ENCODE measurements around the gene RHOT1.
"Not testable (repeated sequence)": the region's sequence is repeated elsewhere in the genome, so short reads cannot be mapped to it uniquely, and the experiment has no call there.

RHOT1 gene

DNA sequence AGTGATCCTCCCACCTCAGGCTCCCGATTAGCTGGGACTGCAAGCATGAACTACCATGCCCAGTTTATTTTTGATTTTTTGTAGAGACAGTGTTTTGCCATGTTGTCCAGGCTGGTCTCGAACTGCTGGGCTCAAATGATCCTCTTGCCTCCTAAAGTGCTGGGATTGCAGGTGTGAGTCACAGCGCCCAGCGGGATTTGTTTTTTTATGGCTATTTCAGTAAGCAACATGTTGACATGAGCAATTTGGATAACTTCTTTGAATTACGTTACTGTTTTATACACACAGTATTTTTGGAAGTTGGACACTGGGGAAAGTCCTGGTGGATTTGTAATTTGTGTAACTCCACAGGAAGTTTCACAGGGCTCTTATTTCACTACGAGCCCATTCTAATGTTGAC lies 18.5 kb upstream of the RHOT1 start:
- no peak for DNase-seq

- no peak for DNase-seq
Measured at GRCh38 chr17:32124985-32125847, 17.1 kb upstream of the RHOT1 start.

GRCh38 chr17:32125848-32126153 lies 16.5 kb upstream of the RHOT1 start:
- no peak for DNase-seq

DNA sequence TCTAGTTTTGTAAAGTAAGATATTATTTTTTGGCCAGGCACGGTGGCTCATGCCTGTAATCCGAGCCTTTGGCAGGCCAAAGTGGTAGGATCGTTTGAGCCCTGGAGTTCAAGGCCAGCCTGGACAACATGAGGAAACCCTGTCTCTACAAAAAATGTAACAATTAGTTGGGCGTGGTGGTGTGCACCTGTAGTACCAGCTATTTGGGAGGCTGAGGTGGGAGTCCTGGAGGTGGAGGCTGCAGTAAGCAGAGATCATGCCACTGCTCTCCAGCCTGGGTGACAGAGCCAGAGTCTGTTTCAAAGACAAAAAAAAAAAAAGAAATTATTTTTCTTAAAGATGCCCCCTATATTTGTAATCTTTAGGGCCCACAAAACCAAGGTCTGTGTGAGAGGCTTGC lies 16.0 kb upstream of the RHOT1 start:
- DNase-seq, result no peak

DNA sequence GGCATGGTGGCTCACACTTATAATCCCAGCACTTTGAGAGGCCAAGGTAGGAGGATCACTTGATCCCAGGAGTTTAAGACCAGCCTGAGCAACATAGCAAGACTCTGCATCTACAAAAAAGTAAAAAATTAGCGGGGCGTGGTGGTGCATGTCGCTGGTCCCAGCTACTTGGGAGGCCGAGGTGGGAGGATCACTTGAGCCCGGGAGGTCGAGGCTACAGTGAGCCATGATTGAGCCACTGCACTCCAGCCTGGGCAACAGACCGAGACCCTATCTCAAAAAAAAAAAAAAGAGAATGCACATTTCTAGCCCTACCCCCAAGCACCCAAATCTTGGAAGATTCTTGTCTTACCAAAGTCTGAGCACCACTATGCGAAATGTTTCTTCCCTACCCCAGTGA lies 15.6 kb upstream of the RHOT1 start:
- no peak for DNase-seq

DNA sequence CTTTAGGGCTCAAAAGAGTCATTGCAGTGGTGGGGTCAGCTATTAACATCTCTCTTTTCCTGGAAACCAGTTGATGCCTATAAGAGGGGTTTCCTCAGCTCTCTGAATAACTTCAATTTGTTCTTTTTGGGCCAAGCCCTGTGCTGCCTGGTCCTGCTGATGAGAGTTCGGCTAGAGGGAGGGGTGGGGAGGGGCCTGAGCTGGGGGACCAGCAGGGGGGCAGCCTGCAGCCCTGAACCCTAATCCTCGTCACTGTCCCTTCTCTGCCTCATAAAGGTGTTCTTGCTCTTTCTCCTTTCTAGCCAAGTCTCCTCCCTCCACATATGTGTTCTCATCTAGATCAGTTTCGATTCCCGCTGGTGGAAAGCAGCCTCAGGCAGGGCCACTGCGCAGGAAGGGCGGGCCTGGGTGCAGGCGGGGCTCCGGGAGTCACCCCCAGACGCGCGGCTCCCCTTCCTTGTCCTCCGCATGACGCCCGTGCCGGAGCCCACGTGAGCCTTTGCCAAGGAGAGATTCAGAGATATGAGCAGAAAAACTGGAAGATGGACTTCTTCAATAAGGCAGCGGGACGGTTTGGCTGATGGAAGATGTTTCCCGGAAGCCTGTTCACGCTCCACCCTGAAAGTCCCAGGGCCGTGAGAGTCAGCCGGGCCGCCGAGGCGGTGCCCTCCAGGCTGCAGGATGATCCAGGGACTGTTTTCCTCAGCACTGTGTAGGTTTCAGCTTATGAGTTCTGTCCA lies 15.0 kb upstream of the RHOT1 start:
- peak in 52 of 56 donors; percentile 17 to 82 (median 62) for DNase-seq

GRCh38 chr17:32128470-32128869 lies 13.8 kb upstream of the RHOT1 start:
- DNase-seq, result not testable (repeated sequence)

DNA sequence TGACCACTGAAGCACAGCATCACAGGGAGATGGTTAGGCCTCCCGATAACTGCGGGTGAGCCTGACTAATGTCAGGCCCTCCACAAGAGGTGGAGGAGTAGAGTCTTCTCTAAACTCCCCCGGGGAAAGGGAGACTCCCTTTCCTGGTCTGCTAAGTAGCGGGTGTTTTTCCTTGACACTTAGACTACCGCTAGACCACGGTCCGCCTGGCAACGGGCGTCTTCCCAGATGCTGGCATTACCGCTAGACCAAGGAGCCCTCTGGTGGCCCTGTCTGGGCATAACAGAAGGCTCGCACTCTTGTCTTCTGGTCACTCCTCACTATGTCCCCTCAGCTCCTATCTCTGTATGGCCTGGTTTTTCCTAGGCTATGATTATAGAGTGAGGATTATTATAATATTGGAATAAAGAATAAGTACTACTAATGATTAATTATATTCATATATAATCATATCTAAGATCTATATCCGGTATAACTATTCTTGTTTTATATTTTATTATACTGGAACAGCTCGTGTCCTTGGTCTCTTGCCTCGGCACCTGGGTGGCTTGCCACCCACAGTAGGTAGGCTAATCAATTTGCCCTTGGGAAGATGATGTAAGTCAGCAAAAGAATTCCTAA lies 6.7 kb upstream of the RHOT1 start:
- DNase-seq, result peak in 15 of 56 donors; percentile 11 to 62 (median 28)

DNA sequence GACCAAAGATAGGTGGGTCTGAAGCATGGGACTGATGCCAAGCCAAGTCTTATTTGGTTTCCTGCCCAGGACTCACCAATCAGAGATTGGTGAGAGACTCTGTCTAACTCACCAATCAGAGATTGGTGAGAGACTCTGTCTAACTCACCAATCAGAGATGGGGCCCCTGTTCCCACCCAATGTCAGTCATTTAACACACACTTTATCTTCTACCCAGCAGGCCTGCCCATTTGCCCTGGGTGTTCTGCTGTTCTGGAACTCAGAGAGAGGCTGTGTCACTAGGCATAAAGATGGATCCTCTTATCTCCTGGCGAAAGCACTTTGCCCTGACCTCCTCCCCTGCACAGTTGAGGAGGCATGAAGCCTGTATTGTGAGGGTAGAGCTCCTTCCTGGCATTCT lies 5.4 kb upstream of the RHOT1 start:
- no peak for DNase-seq

GRCh38 chr17:32139504-32139903 lies 2.8 kb upstream of the RHOT1 start:
- not testable (repeated sequence) for DNase-seq

GRCh38 chr17:32141258-32141657 lies 1.0 kb upstream of the RHOT1 start:
- peak in 12 of 56 donors; percentile 8 to 46 (median 26) for DNase-seq

GRCh38 chr17:32141679-32142037 lies 644 bp upstream of the RHOT1 start:
- DNase-seq, result no peak

GRCh38 chr17:32142857-32143526 lies 690 bp downstream of the RHOT1 start:
- peak in 22 of 56 donors; percentile 7 to 63 (median 44) for DNase-seq

DNA sequence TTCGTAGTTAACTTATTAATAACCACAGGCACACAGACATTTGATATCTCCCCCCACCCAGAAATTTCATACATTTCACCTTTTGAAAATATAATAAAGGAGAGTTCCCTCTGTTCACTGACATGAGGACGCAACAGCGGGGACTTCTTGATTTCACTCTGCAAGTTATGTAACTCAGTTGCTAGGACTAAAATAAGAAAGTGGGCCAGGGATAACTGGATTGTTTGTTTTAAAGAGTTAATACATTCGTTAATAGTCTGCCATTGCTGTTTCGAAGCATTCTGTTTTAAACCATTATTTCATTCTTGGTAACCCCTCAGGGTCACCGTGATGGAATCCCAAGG lies 1.2 kb downstream of the RHOT1 start:
- no peak for DNase-seq

- not testable (repeated sequence) for DNase-seq
Measured at GRCh38 chr17:32144442-32144841, 2.1 kb downstream of the RHOT1 start.

- DNase-seq, result no peak
Measured at GRCh38 chr17:32148351-32148750, 6.0 kb downstream of the RHOT1 start.

DNA sequence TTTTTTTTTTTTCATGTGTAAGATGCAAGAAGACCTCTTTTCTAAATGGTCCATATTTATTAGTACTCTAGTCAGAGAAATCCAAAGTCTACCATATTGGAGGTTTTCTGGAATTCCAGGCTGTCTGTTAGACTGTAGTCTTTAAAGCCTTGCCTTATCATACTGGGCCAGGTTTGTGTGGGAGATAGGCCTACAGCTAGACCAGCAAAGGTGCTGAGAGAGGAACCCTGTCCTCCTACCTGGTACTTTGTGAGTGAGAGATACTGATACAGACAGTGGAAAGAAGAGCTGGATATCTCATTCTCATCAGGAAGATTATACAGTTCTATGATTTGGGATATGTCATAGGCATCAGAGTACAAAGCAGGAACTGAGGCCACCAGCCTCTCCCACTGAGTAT lies 8.1 kb downstream of the RHOT1 start:
- DNase-seq, result no peak

- no peak for DNase-seq
Measured at GRCh38 chr17:32152130-32152529, 9.8 kb downstream of the RHOT1 start.

DNA sequence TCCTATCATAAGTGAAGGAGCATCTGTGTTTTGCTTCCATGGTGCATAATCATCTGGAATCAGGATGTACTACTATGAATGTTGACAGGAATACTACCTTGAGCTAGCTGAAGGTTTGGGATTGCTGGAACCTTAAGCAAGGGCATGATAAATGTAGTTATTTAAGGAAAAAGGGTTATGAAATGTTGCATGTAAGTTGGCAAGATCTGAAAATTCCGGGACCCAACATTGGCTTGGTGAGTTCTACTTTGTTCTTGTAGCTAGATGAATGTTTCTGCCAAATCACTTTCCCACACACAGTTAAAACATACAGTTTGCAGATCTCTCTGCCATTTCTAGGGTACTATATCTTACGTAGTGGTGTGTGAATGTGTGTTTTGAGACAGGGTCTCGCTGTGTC lies 13.6 kb downstream of the RHOT1 start:
- no peak for DNase-seq

DNA sequence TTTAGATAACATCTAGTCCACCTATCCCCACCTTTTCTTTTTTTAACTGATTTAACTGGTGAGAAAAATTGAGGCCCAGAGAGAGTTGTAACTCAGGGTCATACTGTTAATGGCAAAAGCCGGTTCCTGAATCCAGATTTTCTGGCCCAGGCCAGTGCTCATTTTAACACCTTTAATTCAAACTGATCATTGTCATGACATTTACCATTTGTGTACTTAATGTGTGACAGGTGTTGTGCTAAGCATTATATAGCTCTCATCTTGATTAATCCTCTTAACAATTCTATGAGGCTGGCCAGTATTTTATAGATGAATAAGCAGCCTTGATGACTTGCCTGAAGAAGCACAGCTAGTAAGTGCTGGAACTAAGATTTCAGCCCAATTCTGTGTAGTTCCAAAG lies 14.4 kb downstream of the RHOT1 start:
- DNase-seq, result no peak

- no peak for DNase-seq
Measured at GRCh38 chr17:32157225-32157624, 14.9 kb downstream of the RHOT1 start.
